ENCODE results near the gene BCAS1. TPM values are rescaled to one million over a fixed set of nuclear protein-coding genes. Genes with fewer than 3 reads are reported as not detected.

BCAS1 gene
- total RNA-seq, 4 donors from 2014 or later = 0.35 to 1.0 TPM; not detected in 2

- Histone ChIP-seq H3K4me3 (peak overlapping the region in 1 of 2 donors; percentile 66), H3K9me3 (no peaks in the 10 kb centered on the region), H3K36me3 (no peaks in the 10 kb centered on the region), H3K4me1 (peaks cover 11 to 39% (median 15%) of the 10 kb centered on the region in 3 donors), H3K27ac (peak overlapping the region; percentile 66 to 85 (median 78)), H3K27me3 (no peaks in the 10 kb centered on the region)
- 90% methylated on average over 2 of the region's 2 CpGs; no CpG with 5 or more reads in 1 of the 2 donors for WGBS, 2 donors (ENCODE audit: low coverage in 1 of 2)
- peak; percentile 16 for ATAC-seq
- TF ChIP-seq, protein P1, sequence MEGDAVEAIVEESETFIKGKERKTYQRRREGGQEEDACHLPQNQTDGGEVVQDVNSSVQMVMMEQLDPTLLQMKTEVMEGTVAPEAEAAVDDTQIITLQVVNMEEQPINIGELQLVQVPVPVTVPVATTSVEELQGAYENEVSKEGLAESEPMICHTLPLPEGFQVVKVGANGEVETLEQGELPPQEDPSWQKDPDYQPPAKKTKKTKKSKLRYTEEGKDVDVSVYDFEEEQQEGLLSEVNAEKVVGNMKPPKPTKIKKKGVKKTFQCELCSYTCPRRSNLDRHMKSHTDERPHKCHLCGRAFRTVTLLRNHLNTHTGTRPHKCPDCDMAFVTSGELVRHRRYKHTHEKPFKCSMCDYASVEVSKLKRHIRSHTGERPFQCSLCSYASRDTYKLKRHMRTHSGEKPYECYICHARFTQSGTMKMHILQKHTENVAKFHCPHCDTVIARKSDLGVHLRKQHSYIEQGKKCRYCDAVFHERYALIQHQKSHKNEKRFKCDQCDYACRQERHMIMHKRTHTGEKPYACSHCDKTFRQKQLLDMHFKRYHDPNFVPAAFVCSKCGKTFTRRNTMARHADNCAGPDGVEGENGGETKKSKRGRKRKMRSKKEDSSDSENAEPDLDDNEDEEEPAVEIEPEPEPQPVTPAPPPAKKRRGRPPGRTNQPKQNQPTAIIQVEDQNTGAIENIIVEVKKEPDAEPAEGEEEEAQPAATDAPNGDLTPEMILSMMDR (IDR thresholded peaks at IDR 0.05) = no peak
- no peak for TF ChIP-seq EP300 (IDR thresholded peaks at IDR 0.05)
- TF ChIP-seq POLR2AphosphoS5 (IDR thresholded peaks at IDR 0.05) = no peak
- no peak for TF ChIP-seq POLR2A (IDR thresholded peaks at IDR 0.05)
Measured at GRCh38 chr20:53916173-53916512, 154.3 kb downstream of the BCAS1 start.

DNA sequence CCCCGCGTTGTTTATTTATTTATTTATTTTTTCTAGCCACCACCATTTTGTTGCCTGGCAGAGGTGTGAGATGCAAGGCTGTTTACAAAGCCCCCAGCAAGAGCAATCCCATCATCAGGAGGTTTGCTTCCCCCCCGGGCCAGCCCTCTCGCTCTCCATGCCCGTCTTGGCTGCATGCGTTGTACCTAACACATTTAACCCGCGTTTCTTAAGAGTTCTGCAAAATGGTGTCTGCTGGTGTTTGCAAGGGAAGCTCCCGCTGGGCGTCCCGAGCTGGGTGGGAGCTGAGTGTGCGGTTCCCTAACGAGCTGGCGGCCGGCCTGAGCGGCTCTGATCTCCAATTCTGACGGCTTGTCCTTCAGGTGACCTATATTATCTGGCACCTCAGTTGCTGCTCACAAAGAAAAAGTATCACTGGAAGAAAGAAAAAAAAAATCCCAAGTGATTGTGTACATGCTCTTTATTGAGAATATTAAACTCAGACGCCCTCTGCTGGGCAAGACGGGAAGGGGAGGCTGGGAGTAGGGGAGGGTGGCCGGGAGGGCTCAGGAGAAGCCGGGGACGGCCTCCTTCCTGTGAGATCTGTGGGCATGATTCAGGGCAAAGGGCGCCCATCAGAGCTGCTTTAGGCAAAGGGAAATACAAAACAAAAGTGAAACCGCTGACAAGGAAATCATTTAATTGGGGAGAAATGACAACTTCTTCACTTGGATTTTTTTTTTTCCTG is 154.8 kb downstream of the BCAS1 start:
- Histone ChIP-seq H3K36me3 (no peaks in the 10 kb centered on the region), H3K27ac (peak overlapping the region; percentile 75 to 85 (median 82)), H3K4me1 (peaks cover 11 to 39% (median 15%) of the 10 kb centered on the region in 3 donors), H3K27me3 (no peaks in the 10 kb centered on the region), H3K4me3 (peak overlapping the region; percentile 66 to 76), H3K9me3 (no peaks in the 10 kb centered on the region)
- TF ChIP-seq EP300 (IDR thresholded peaks at IDR 0.05) (no peak), POLR2AphosphoS5 (IDR thresholded peaks at IDR 0.05) (peak; percentile 7)
- TF ChIP-seq, protein P1 (IDR thresholded peaks at IDR 0.05) = peak; percentile 87 to 96 (median 92)
- peak; percentile 84 for ATAC-seq
- WGBS, 2 donors (ENCODE audit: low coverage in 1 of 2) = 1 to 2% methylated on average over 6 to 24 of the region's 24 CpGs

- peaks cover 11 to 39% (median 15%) of the 10 kb centered on the region in 3 donors for H3K4me1 ChIP-seq
- no peaks in the 10 kb centered on the region for H3K9me3 ChIP-seq
- no peak for ATAC-seq
- WGBS, 2 donors (ENCODE audit: low coverage in 1 of 2) = 9 to 24% methylated on average over 6 of the region's 6 CpGs
- no peaks in the 10 kb centered on the region for H3K36me3 ChIP-seq
- no peaks in the 10 kb centered on the region for H3K27me3 ChIP-seq
- H3K4me3 ChIP-seq = peak overlapping the region; percentile 66 to 76
- no peak for TF ChIP-seq POLR2AphosphoS5 (IDR thresholded peaks at IDR 0.05)
- TF ChIP-seq, protein P1 (IDR thresholded peaks at IDR 0.05) = no peak
- no peak for TF ChIP-seq EP300 (IDR thresholded peaks at IDR 0.05)
- no peak for TF ChIP-seq POLR2A (IDR thresholded peaks at IDR 0.05)
- H3K27ac ChIP-seq = peak overlapping the region; percentile 75 to 85 (median 82)
Measured at GRCh38 chr20:53914781-53915445, 155.5 kb downstream of the BCAS1 start.

DNA sequence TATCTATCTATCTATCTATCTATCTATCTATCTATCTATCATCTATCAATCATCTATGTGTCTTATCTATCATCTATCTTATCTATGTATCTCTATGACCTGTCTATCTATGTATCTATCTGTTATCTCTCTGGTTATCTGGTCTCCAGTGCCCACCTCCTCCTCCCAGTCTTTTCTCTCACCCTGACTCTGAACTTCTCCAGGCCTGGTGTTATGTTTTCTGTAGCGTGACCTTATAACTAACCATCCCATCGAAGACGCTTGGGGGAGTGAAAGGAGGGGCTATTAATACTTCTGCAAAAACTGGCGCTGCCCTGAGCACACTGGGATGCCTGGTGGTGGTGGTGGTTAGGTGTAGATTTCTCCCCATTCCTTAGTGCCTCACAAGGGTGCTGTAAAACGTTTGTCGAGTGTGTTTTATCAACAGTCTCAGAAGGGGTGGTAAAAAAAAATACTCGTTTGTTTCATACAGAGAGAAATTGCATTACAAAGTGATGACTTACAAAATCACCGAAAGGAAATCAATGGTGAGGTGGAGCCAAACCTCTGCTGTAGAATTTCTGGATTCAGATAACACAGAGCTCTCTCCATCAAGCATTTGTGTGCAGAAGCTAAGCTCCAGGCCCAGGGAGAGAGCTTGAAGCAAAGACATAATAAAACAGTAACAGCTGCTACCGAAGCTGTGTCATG is 156.2 kb downstream of the BCAS1 start:
- WGBS, 2 donors (ENCODE audit: low coverage in 1 of 2) = 27 to 33% methylated on average over 6 to 9 of the region's 9 CpGs
- peak overlapping the region; percentile 75 to 85 (median 82) for H3K27ac ChIP-seq

More for the DNA sequence above, 156.2 kb downstream of the BCAS1 start:
- peaks cover 11 to 39% (median 15%) of the 10 kb centered on the region in 3 donors for H3K4me1 ChIP-seq
- no peaks in the 10 kb centered on the region for H3K27me3 ChIP-seq
- H3K36me3 ChIP-seq = no peaks in the 10 kb centered on the region
- no peak for ATAC-seq
- no peak overlapping the region for H3K4me3 ChIP-seq
- no peaks in the 10 kb centered on the region for H3K9me3 ChIP-seq
- no peak for TF ChIP-seq EP300 (IDR thresholded peaks at IDR 0.05)
- TF ChIP-seq POLR2AphosphoS5 (IDR thresholded peaks at IDR 0.05) = no peak
- no peak for TF ChIP-seq POLR2A (IDR thresholded peaks at IDR 0.05)
- TF ChIP-seq, protein P1 (IDR thresholded peaks at IDR 0.05) = no peak
